Esophagus squamous epithelium (tissue), 5 donors: ENCODE data around the gene ILF3. TPM values are rescaled to one million over a fixed set of nuclear protein-coding genes. Genes with fewer than 3 reads are reported as not detected.

Experiments used
- DNase-seq: peaks from one replicate; lab custom pipeline; 2025; lab: John Stamatoyannopoulos, UW
- H3K27ac ChIP-seq, 4 donors: fragments of 200-600 bp; sonication (generic); one replicate each; pipeline ENCODE4 v1.5.1; 2016 to 2019; ENCODE audit warnings: mild to moderate bottlenecking in 1 of 4
- H3K27me3 ChIP-seq, 4 donors: fragments of 200-600 bp; sonication (generic); 1 replicate in 3 of 4; 2 replicates in 1 of 4; pipeline versions ENCODE4 v1.5.1 to v1.6.0; 2017 to 2021; ENCODE audit warnings: antibody characterized with exemption in 1 of 4
- H3K36me3 ChIP-seq, 3 donors: fragments of 200-600 bp; sonication (generic); one replicate each; pipeline ENCODE4 v1.5.1; 2016 to 2019
- H3K4me1 ChIP-seq, 3 donors: fragments of 200-600 bp; sonication (generic); one replicate each; pipeline ENCODE4 v1.5.1; 2017 to 2019
- H3K4me3 ChIP-seq, 4 donors: fragments of 200-600 bp; sonication (generic); 1 replicate in 3 of 4; 2 replicates in 1 of 4; pipeline ENCODE4 v1.5.1; 2016 to 2019; ENCODE audit warnings: mild to moderate bottlenecking in 2 of 4, moderate library complexity in 1 of 4
- H3K9me3 ChIP-seq, 3 donors: fragments of 200-600 bp; sonication (generic); one replicate each; pipeline ENCODE4 v1.5.1; 2016 to 2019
- POLR2A ChIP-seq, 4 donors: fragments of 450-650 bp; IDR thresholded peaks; one replicate each; pipeline ENCODE4 v1.6.1; 2017; ENCODE audit warnings: antibody characterized with exemption in 4 of 4, mild to moderate bottlenecking in 4 of 4, moderate library complexity in 3 of 4
- WGBS, 2 donors: methylation state at CpG; one replicate each; pipeline ENCODE4 v1.1.5; 2018; 5-methylcytosine and 5-hydroxymethylcytosine counted together
- intact Hi-C: fragments of 100-400 bp; cut with DNase I; formaldehyde crosslinking; loops from one replicate; pipeline ENCODE4 v1.15.0; 2022
- total RNA-seq, 4 donors: library from RNA; depleted of rRNA; stranded (reverse); fragments of >200 nt; gene quantifications; one replicate each; pipeline ENCODE4 v1.1.0, GENCODE V29; 2016
- TF ChIP-seq, protein P1 (sequence below), 6 experiments: fragments of 450-650 bp in 4 of 6; fragments of 200-600 bp in 2 of 6; sonication (generic) in 2 of 6; IDR thresholded peaks; one replicate each; pipeline ENCODE4 v1.5.1; 2016 to 2019; ENCODE audit warnings: antibody characterized with exemption in 6 of 6, mild to moderate bottlenecking in 4 of 6, moderate library complexity in 4 of 6
- donor health status: DM: yes; HTN: yes; CAD: no.

The ILF3 gene
- 100 to 1,000 TPM in 2 of 4 donors, 10 to 100 TPM in 2; 68.7 to 123 (median 98.3) TPM for total RNA-seq

DNA sequence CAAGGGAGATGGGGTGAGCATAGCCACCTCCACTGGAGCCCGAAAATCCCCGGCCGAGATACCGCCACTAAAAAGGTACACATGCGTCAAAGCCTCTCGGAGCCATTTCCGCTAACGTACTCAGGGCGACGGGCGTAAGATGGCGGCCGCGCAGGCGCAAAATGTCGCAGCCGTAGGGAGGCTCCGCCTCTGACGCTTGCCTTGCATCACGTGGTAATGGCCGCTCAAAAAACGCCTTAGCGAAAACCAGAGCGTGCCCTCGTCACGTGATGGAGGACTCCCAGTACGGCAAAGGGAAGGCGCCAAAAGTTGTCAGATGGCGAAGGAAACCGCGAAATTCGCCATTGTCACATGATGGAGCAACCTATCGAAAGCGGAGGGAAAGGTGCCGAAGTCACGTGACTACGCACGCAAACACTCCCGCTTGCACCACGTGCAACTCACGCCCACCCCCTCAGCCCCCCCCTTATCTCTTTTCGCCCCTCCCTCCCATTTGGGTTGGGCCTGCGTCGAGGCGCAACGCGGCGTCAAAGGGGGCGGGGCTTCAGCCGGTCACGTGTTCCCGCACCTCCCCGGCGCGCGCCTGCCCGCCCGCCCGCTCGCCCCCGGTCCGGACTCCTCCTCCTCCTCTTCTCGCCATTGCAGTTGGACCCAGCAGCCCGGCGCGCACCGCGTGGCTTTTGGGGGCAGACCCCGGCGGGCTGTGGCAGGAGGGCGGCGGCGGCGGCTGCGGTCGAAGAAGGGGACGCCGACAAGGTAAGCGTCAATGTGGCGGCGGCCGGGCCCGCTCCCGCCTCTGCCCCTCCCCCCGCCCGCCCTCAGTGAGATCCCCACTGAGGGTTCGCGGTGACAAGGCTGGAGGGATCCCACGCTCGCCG is at the start of gene ILF3:
Gene ILF3 (plus strand): TSS at position 615 of the 878 bp plus-strand sequence. CDS start 16,260 bp downstream, outside the sequence.
- H3K4me1 ChIP-seq, result peaks cover 25 to 69% (median 42%) of the 10 kb centered on the region in 3 donors
- DNase-seq, result peak; percentile 99
- H3K27ac ChIP-seq, result peak within 1 kb of the TSS; percentile 98 to 99 (median 99)
- H3K4me3 ChIP-seq, result peak within 1 kb of the TSS; percentile 95 to 99 (median 98)
- H3K36me3 ChIP-seq, result peaks cover 0 to 11% (median 0%) of the 10 kb centered on the region in 3 donors
- no peaks in the 10 kb centered on the region for H3K9me3 ChIP-seq
- intact Hi-C loops, result no loop called here
- H3K27me3 ChIP-seq, result no peaks in the 10 kb centered on the region
- peak in 3 of 4 donors; percentile 95 to 98 (median 95) for TF ChIP-seq POLR2A (IDR thresholded peaks at IDR 0.05)
- TF ChIP-seq, protein P1, sequence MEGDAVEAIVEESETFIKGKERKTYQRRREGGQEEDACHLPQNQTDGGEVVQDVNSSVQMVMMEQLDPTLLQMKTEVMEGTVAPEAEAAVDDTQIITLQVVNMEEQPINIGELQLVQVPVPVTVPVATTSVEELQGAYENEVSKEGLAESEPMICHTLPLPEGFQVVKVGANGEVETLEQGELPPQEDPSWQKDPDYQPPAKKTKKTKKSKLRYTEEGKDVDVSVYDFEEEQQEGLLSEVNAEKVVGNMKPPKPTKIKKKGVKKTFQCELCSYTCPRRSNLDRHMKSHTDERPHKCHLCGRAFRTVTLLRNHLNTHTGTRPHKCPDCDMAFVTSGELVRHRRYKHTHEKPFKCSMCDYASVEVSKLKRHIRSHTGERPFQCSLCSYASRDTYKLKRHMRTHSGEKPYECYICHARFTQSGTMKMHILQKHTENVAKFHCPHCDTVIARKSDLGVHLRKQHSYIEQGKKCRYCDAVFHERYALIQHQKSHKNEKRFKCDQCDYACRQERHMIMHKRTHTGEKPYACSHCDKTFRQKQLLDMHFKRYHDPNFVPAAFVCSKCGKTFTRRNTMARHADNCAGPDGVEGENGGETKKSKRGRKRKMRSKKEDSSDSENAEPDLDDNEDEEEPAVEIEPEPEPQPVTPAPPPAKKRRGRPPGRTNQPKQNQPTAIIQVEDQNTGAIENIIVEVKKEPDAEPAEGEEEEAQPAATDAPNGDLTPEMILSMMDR (IDR thresholded peaks at IDR 0.05), result peak in 1 of 6 experiments; percentile 33
- WGBS, 2 donors, result 0% methylated on average over 15 to 18 of the region's 91 CpGs

DNA sequence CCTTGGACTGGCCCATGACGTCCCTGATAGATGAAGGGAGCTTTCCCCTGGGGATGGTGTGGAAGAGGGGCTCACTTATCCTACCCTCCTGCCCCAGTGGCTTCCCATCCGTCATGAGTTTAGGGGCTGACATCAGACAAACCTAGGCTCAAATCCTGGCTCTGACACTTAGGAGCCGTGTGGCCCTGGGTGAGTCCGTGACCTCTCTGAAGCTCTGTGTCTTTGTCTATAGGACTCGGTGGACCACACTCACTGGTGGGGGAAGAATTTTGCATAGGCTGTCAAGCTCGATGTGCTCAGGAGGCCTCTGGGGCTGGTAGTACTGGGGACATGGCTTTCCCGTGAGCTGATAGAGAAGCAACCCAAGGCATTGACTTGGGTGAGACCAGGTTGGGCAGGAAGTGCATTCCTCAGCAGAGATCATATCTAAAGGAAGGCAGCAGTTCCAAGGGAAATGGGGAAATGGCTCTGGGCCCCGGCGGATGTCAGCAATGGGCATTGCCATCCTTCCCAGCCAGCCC is 49.6 kb upstream of the ILF3 start:
- peaks cover 0 to under 1% (median 0%) of the 10 kb centered on the region in 4 donors for H3K27me3 ChIP-seq
- H3K4me1 ChIP-seq, result peaks cover 13 to 40% (median 22%) of the 10 kb centered on the region in 3 donors
- H3K9me3 ChIP-seq, result no peaks in the 10 kb centered on the region
- no peaks in the 10 kb centered on the region for H3K36me3 ChIP-seq
- peak overlapping the region in 2 of 4 donors; percentile 14 to 98 for H3K4me3 ChIP-seq
- DNase-seq, result no peak
- intact Hi-C loops, result no loop called here
- TF ChIP-seq, protein P1 (IDR thresholded peaks at IDR 0.05), result no peak
- peak in 1 of 4 donors; percentile 13 for TF ChIP-seq POLR2A (IDR thresholded peaks at IDR 0.05)
- 62 to 70% methylated on average over 3 to 4 of the region's 9 CpGs for WGBS, 2 donors
- peak overlapping the region; percentile 82 to 95 (median 90) for H3K27ac ChIP-seq

DNA sequence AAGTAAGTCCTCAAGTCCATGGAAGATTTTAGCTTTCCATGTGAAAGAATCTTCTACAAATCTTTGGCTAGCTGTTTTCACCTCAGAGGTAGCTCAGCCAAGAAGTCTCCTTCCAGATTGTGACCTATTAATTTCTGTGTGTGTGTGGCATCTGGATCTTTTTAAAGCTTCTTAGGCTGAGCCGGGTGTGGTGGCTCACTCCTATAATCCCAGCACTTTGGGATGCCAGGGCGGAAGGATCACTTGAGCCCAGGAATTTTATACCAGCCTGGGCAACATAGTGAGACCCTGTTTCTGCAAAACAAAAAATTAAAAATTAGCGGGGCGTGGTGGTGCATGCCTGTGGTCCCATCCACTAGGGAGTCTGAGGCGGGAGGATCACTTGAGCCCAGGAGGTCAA is 42.2 kb upstream of the ILF3 start:
- Histone ChIP-seq H3K9me3 (no peaks in the 10 kb centered on the region), H3K27ac (peak overlapping the region in 2 of 4 donors; percentile 43 to 59), H3K4me3 (no peak overlapping the region), H3K36me3 (no peaks in the 10 kb centered on the region), H3K27me3 (no peaks in the 10 kb centered on the region), H3K4me1 (peaks cover 6 to 53% (median 15%) of the 10 kb centered on the region in 3 donors)
- WGBS, 2 donors, result 47 to 60% methylated on average over 3 to 5 of the region's 5 CpGs
- intact Hi-C loops, result no loop called here
- DNase-seq, result no peak
- TF ChIP-seq, protein P1 (IDR thresholded peaks at IDR 0.05), result no peak
- TF ChIP-seq POLR2A (IDR thresholded peaks at IDR 0.05), result no peak

DNA sequence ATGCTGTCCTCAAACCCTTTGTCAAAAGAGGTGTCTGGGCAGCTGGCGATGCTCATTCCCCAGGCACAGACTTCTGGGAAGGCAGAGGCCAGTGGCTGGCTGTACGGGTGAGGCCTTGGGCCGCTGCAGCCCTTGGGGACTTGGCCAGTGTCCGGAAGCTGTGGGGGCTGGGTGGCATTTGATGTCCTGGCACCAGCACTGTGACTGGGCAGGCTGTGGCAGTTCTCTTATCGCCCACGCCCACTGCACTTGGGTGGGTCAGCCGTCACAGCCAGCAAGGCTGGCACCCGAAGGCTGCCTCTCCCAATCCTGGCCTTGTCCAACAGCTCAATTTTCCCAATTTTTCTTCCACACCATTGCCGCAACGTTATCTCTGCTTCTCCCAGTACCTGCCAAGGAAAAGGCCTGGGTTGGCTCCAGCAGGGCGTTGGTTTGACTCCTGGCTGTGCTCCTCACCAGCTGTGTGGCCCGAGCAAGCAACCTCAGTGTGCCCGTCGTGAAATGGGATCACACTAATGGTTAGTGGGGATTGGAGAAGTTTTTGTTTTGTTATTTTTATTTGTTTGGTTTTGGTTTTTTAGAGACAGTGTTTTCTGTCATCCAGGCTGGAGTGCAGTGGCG is 41.5 kb upstream of the ILF3 start:
- peak overlapping the region; percentile 4 to 59 (median 47) for H3K27ac ChIP-seq
- H3K4me3 ChIP-seq, result no peak overlapping the region
- TF ChIP-seq, protein P1 (IDR thresholded peaks at IDR 0.05), result no peak
- no peak for TF ChIP-seq POLR2A (IDR thresholded peaks at IDR 0.05)
- no peak for DNase-seq
- H3K36me3 ChIP-seq, result no peaks in the 10 kb centered on the region
- H3K4me1 ChIP-seq, result peaks cover 6 to 60% (median 21%) of the 10 kb centered on the region in 3 donors
- no peaks in the 10 kb centered on the region for H3K9me3 ChIP-seq
- WGBS, 2 donors, result 29 to 41% methylated on average over 11 to 15 of the region's 15 CpGs
- intact Hi-C loops, result no loop called here
- H3K27me3 ChIP-seq, result no peaks in the 10 kb centered on the region
